GM21526 (cell line): ENCODE measurements around the gene SLC7A7.
"Not testable (repeated sequence)": the region's sequence is repeated elsewhere in the genome, so short reads cannot be mapped to it uniquely, and the experiment has no call there.

Experiments used
- ATAC-seq: cut with Tn5 transposase; IDR thresholded peaks from one replicate; pipeline ENCODE4 v1.9.1; 2021; ENCODE audit warnings: moderate library complexity; ENCODE audit not compliant: unreplicated experiment, low FRiP score

The SLC7A7 gene

DNA sequence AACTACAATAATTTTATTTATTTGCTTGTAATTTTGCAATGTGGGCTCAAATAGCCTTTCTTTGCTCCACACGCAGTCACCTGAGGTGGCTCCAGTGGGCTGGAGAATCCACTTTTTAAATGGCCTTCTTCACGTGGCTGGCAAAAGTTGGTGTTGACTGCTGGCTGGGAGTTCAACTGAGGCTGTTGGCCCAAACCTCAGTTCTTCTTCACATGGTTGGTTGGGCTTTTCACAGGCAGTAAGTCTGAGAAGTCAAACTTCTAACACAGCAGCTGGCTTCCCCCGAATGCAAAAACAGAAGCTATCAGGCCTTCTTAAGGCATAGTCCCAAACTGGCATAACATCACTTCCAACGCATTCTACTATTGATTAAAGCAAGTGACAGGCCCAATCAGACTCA is 50.9 kb downstream of the SLC7A7 start:
- ATAC-seq = no peak

DNA sequence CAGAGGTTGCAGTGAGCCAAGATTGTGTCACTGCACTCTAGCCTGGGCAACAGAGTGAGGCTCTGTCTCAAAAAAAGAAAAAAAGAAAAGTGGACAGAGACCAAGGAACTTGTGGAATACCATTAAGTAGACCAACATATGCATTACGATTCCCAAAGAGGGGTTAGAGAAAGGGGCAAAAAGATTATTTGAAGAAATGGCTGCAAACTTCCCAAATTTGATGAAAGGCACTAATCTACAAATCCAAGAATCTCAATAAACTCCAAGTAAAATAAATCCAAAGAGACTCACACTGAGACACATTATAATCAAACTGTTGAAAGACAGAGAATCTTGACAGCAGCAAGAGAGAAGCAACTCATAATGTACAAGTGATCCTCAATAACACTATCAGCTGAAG is 53.5 kb downstream of the SLC7A7 start:
- ATAC-seq = no peak

DNA sequence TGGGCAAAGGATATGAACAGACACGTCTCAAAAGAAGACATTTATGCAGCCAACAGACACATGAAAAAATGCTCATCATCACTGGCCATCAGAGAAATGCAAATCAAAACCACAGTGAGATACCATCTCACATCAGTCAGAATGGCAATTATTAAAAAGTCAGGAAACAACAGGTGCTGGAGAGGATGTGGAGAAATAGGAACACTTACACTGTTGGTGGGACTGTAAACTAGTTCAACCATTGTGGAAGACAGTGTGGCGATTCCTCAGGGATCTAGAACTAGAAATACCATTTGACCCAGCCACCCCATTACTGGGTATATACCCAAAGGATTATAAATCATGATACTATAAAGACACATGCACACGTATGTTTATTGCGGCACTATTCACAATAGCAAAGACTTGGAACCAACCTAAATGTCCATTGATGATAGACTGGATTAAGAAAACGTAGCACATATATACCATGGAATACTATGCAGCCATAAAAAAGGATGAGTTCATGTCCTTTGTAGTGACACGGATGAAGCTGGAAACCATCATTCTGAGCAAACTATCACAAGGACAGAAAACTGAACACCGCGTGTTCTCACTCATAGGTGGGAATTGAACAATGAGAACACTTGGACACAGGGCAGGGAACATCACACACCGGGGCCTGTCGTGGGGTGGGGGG is 57.1 kb downstream of the SLC7A7 start:
- ATAC-seq = not testable (repeated sequence)

DNA sequence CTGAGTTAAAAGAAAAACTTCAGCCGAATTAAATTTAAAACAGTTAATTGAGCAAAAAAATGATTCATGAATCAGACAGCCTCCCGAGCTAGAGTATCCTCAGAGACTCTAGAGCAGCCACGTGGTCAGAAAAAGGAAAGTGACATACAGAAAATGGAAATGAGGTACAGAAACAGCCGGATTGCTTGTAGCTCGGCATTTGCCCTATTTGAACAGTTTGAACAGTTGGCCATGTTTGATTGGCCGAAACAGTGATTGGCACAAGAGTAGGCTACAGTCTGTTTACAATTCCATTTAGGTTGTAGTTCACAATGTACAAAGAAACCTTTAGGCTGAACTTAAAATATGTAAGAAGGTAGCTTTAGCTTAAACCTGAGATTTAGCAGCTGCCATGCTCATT is 61.6 kb downstream of the SLC7A7 start:
- no peak for ATAC-seq

DNA sequence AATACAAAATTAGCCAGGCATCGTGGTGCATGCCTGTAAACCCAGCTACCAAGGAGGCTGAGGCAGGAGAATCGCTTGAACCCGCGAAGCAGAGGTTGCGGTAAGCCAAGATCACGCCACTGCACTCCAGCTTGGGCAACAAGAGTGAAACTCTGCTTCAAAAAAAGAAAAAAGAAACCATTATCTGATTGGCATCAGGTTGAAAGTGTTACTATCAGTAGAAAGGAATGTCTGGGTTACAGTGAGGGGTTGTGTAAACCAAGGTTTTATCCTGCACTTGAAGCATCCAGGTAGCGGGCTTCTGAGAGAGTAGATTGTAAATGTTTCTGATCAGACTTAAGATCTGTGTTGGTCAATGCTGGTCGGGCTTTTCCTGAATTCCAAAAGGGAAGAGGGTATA is 62.8 kb downstream of the SLC7A7 start:
- no peak for ATAC-seq

DNA sequence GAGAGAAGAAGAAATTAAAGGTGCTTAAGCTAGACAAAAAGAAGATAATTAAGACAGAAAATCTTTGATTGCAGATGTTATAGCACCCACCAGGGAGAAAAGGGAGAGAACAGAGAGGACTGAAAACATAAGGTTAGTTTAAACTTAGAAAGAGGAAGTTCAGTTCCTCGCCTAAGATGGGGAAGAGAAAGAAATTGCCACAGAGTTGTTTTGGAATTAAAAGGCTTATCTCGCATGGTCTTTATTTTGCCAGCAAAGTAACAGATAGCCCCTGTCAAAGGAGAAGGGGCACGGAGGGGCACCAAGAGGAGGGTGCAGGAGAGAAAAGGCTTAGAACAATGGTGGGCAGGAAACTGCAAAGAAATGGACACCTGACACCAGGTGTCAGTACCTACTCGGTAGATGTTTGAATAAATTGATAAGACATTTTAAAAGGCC is 66.6 kb downstream of the SLC7A7 start:
- ATAC-seq = no peak

DNA sequence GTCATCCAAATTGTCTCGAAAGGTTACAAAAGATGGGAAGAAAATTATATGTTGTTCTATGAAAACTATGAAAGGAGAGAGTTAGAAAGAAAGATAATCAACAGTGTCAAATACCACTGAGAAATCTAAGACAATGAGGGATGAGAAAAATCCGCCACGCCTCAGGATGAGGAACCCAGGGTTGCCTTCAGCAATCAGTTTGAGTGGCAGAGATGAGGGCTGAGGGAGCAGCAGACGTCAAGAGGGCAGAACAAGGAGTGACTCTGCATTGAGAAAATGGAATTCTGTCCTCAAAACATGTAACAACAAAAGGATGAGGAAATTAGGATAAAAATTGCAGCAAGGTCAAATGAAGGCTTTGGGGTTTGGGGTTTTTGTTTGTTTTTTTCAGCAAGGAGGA is 67.0 kb downstream of the SLC7A7 start:
- no peak for ATAC-seq

DNA sequence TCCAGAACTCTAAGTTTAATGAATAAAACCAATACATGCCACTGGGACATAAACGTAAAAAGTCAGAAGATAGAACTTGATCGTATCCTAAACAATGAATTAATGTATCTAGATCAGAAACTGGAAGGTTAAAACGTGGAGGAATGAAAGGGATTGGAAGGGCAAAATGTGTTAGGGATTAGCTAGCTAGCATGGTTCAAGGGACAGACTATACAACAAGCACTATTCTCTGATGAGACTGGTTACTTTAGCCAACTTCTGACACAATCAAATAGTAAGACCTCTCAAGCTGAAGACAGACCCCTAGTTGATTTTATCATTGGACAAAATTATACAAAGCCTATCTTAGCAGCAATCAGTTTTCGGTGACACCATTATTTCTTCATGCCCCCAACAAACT is 67.5 kb downstream of the SLC7A7 start:
- no peak for ATAC-seq

DNA sequence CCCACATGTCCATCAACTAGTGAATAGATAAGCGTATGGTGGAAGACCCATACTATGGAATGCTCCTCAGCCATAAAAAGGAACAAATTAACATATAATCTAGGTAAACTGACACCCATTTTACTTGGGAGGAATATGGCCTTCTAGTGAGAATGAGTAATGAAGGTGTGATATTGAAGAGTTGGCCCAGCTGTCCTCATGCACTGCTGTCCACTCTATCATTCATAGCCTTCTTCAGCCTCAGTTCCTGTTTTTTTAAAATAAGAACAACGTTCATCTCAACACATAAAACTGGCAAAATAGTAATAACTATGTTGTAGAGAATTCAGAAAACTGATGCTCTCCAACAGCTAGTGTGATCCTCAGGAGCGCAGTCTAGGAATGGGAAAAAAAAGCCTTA is 75.2 kb downstream of the SLC7A7 start:
- no peak for ATAC-seq

DNA sequence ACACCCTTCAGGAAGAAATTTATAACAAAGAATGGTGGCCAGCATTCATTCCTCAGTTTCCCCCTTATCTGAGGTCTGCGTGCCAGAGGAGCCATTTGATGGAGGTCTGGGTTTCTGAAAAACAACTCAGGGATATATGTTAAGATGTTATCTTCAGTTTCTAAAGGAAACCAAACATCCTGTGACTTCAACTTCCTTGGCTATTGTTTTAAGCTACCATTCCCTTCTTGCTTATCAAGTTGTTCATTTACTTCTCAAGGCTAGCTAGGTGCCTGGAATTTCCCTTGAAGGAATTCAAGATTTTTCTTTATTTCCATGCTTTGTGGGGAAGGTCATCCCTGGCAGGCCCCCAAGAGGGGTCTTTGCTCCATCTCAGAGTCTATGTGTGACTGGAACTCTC is 75.8 kb downstream of the SLC7A7 start:
- ATAC-seq = no peak

DNA sequence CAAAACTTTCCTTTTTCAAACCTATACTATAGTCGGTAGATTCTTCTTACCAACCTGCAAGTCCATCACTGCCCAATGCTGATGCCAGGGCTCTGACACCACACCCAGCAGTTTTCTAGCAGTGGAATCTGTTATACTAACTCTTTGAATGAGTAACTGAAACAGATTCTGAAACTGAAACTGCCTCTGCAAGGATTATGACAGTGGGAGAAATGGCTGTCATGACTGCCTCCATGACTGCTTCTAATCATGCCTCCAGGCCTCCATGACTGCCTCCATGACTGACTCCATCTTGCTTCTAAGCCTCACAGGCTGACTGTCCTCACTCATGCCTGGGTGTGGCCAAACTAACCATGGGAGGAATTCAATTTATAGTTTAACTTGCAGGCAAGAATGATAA is 78.2 kb downstream of the SLC7A7 start:
- peak; percentile 65 for ATAC-seq

DNA sequence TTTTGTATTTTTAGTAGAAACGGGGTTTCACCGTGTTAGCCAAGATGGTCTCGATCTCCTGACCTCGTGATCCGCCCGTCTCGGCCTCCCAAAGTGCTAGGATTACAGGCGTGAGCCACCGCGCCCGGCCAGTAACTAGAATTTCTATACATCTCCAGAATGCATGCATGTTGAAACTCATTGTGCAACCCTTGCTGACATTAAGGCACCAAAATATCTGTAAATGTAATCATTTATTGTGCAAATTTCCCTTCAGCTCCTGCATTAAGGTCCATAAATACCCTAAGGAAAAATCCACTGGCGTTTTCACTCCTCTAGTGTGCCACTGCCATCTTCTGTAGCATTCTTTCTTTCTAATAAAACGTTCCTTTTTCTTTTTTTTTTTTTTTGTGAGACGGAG is 78.9 kb downstream of the SLC7A7 start:
- ATAC-seq = not testable (repeated sequence)

DNA sequence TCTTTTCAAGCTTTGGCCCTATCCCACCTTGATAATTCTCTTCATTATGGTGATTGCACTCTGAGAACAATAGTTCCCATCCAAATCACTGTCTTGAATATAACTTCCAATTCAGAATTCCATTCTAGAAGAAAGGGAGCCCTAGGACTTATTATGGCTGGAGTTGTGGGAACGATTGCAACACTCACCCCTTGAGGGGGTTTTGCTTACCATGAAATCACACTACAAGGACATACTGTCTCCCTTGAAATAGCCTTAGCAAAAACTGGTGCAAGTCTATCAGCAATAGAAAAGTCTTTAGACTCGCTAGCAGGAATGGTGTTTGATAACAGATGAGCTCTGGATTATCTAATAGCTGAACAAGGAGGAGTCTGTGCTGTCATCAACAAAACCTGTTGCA is 80.1 kb downstream of the SLC7A7 start:
- no peak for ATAC-seq

DNA sequence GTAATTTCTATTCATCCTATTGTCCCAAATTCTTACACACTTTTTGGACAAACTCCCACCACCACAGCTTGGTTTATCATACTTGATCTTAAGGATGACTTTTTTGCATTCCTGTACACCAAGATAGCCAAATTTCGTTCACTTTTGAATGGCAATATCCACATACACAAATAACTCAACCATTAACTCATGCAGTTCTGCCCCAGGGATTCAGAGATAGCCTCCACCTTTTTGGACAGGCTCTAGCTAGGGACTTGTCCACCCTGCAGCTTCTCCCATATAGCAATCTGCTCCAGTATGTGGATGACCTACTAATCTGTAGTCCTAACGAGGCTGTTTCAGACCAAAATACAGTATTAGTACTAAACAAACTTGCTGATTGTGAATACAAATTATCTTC is 81.4 kb downstream of the SLC7A7 start:
- no peak for ATAC-seq

DNA sequence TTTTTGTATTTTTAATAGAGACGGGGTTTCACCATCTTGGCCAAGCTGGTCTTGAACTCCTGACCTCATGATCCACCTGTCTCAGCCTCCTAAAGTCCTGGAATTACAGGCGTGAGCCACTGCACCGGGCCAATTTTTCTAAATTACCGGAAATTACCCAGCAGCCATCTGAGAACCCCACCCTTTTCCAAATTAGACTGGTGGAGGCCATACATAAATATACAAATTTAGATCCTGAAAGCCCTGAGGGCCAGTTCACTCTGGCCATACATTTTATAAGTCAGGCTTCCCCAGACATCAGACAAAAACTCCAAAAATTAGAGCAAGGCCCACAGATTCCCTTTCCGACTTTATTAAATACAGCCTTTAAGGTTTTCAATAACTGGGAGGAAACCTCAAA is 83.2 kb downstream of the SLC7A7 start:
- not testable (repeated sequence) for ATAC-seq

DNA sequence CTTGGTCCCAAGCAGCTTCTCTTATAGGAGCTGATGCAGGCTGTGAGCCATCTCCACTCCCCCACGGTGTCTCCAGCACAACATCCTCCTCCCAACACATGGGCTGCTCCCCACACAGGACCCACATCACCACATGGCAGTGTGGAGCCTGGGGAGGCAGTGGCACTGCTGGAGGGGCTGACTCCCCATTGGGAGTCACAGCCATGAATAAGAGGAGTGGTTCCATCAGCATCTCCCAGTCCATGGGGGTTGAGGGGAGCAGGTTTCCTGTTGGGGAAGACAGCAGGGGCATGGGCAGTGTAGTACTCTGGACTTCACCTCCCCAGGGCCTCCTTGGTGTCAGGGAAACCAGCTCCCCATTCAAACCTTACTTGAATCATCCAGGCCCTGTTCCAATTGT is 89.2 kb downstream of the SLC7A7 start:
- ATAC-seq = no peak

DNA sequence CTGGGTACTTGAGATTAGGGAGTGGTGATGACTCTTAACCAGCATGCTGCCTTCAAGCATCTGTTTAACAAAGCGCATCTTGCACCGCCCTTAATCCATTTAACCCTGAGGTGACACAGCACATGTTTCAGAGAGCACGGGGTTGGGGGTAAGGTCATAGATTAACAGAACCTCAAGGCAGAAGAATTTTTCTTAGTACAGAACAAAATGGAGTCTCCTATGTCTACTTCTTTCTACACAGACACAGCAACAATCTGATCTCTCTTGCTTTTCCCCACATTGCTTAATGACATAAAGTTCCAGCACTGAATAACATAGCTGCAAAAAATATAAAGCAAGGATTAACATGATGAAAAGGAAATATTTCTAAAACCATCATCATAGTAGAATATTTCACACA is 89.9 kb downstream of the SLC7A7 start:
- ATAC-seq = not testable (repeated sequence)

DNA sequence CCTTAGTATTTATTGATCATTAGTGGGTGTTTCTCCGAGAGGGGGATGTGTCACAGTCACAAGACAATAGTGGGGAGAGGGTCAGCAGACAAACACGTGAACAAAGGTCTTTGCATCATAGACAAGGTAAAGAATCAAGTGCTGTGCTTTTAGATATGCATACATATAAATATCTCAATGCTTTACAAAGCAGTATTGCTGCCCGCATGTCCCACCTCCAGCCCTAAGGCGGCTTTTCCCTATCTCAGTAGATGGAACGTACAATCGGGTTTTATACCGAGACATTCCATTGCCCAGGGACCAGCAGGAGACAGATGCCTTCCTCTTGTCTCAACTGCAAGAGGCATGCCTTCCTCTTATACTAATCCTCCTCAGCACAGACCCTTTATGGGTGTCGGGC is 90.4 kb downstream of the SLC7A7 start:
- not testable (repeated sequence) for ATAC-seq

DNA sequence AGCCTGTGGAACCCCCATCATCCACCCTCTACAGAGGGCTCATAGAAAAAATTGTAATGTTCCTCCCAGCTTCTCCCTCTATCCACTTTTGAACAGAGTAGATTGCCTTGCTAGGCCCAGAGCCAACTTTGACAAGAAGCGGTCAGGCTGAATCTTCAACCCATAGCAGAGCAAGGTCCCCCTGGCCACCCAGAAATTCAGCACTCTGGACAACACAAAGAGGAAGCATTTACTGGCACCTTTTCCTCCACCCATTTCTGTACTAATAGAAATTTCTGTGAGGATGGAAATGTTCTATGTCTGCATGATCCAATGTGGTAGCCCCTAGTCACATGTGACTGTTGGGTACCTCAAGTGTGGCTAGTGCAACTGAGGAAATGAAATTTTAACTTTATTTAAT is 91.4 kb downstream of the SLC7A7 start:
- ATAC-seq = no peak
